MM.1S (cell line): ENCODE results near the gene KCNT1.

Source experiments
- CTCF ChIP-seq: fragments of 300-600 bp; sonication (generic); IDR thresholded peaks from 2 replicates; pipeline ENCODE4 v1.5.1; 2016; ENCODE audit warnings: antibody characterized with exemption, low read length, mixed read lengths
- EZH2 ChIP-seq: fragments of 300-600 bp; sonication (generic); optimal IDR thresholded peaks from 2 replicates; pipeline ENCODE3; 2017; ENCODE audit warnings: low read depth, mild to moderate bottlenecking, antibody characterized with exemption, low read length, mixed read lengths
- EZH2phosphoT487 ChIP-seq: fragments of 300-600 bp; sonication (generic); IDR thresholded peaks from 2 replicates; pipeline ENCODE4 v1.6.1; 2018; ENCODE audit warnings: antibody characterized with exemption, low read length

GRCh38 chr9:135680056-135680455, 21.9 kb upstream of the KCNT1 start:
- no peak for TF ChIP-seq EZH2
- TF ChIP-seq CTCF, result no peak
- TF ChIP-seq EZH2phosphoT487, result no peak
